Left lung (tissue), 10 donors: ENCODE results near the gene S100PBP. TPM values are rescaled to one million over a fixed set of nuclear protein-coding genes. Genes with fewer than 3 reads are reported as not detected.

ENCODE experiments used
- ATAC-seq: fragments of 200-7000 bp; cut with Tn5 transposase; one replicate; pipeline ENCODE4 v1.9.1; 2020; ENCODE audit warnings: moderate library complexity
- DNase-seq, 4 donors: peaks; one replicate each; pipeline ENCODE4 v3.0.0-alpha.2; 2013 to 2020
- H3K27ac ChIP-seq, 2 donors: fragments of 200-600 bp; sonication (generic) in 1 of 2; one replicate each; pipeline versions ENCODE4 v1.5.0 to v1.8.0; 2020 to 2021
- H3K27me3 ChIP-seq, 2 donors: fragments of 200-600 bp; sonication (generic) in 1 of 2; one replicate each; pipeline versions ENCODE4 v1.5.0 to v1.8.0; 2020 to 2021
- H3K36me3 ChIP-seq, 2 donors: fragments of 200-600 bp; sonication (generic) in 1 of 2; one replicate each; pipeline versions ENCODE4 v1.5.0 to v1.8.0; 2020 to 2021
- H3K4me1 ChIP-seq, 2 donors: fragments of 200-600 bp; one replicate each; pipeline ENCODE4 v1.8.0; 2021
- H3K4me3 ChIP-seq, 2 donors: fragments of 200-600 bp; sonication (generic) in 1 of 2; one replicate each; pipeline versions ENCODE4 v1.5.0 to v1.8.0; 2020 to 2021; ENCODE audit warnings: mild to moderate bottlenecking in 1 of 2
- H3K9me3 ChIP-seq, 2 donors: fragments of 200-600 bp; sonication (generic) in 1 of 2; one replicate each; pipeline versions ENCODE4 v1.5.0 to v1.8.0; 2020 to 2021
- CTCF ChIP-seq, 2 donors: fragments of 200-600 bp; sonication (generic) in 1 of 2; IDR thresholded peaks; one replicate each; pipeline versions ENCODE4 v1.5.0 to v1.8.0; 2021; ENCODE audit warnings: antibody characterized with exemption in 2 of 2
- intact Hi-C, 2 donors: fragments of 100-400 bp; cut with DNase I; formaldehyde crosslinking; loops; one replicate each; pipeline versions ENCODE4 v1.11.2 to v1.14.2; 2022
- polyA plus RNA-seq, 6 donors: library from polyadenylated mRNA; unstranded; fragments of 120-200 nt; gene quantifications; one replicate each; pipeline ENCODE4 v1.2.1, GENCODE V29; 2013; ENCODE audit not compliant: insufficient read length in 6 of 6
- total RNA-seq, 2 donors: library from RNA; stranded (reverse); fragmentation: NEBNext Ultra II Directional; extraction: Animal tissue kit (Norgen Biotek cat#: 25700); gene quantifications; one replicate each; pipeline ENCODE4 v1.2.1, GENCODE V29; 2021
- donor health status: DM: no; HTN: yes; CAD: no.
- donor health status: DM: no; HTN: no; CAD: no.

The S100PBP gene
- total and polyA plus RNA-seq, 8 donors: 32.3 to 56.5 (median 51.1) TPM

- H3K4me3 ChIP-seq: no peak overlapping the region
- no peak overlapping the region for H3K27ac ChIP-seq
- no peaks in the 10 kb centered on the region for H3K4me1 ChIP-seq
- DNase-seq (no peak), ATAC-seq (no peak)
- H3K27me3 ChIP-seq: no peaks in the 10 kb centered on the region
- no peaks in the 10 kb centered on the region for H3K9me3 ChIP-seq
- TF ChIP-seq CTCF (IDR thresholded peaks at IDR 0.05): no peak
- peaks cover 0 to 50% of the 10 kb centered on the region in 2 donors for H3K36me3 ChIP-seq
- intact Hi-C loops: no loop called here
Measured at GRCh38 chr1:32860566-32860965, 43.1 kb downstream of the S100PBP start.

- intact Hi-C loops: no loop called here
- peak; percentile 62 for ATAC-seq
- H3K27ac ChIP-seq: no peak overlapping the region
- no peaks in the 10 kb centered on the region for H3K27me3 ChIP-seq
- H3K9me3 ChIP-seq: no peaks in the 10 kb centered on the region
- no peak overlapping the region for H3K4me3 ChIP-seq
- H3K36me3 ChIP-seq: peaks cover 0 to 35% of the 10 kb centered on the region in 2 donors
- no peak for TF ChIP-seq CTCF (IDR thresholded peaks at IDR 0.05)
- H3K4me1 ChIP-seq: no peaks in the 10 kb centered on the region
- DNase-seq: no peak
Measured at GRCh38 chr1:32861904-32862695, 44.6 kb downstream of the S100PBP start.

- no peak overlapping the region for H3K4me3 ChIP-seq
- no peaks in the 10 kb centered on the region for H3K9me3 ChIP-seq
- H3K27ac ChIP-seq: no peak overlapping the region
- TF ChIP-seq CTCF (IDR thresholded peaks at IDR 0.05): no peak
- no peaks in the 10 kb centered on the region for H3K4me1 ChIP-seq
- peaks cover 0 to 23% of the 10 kb centered on the region in 2 donors for H3K36me3 ChIP-seq
- ATAC-seq: no peak
- intact Hi-C loops: no loop called here
- H3K27me3 ChIP-seq: no peaks in the 10 kb centered on the region
- no peak for DNase-seq
Measured at GRCh38 chr1:32863218-32863880, 45.9 kb downstream of the S100PBP start.

GRCh38 chr1:32863881-32864245 is 46.4 kb downstream of the S100PBP start:
- Histone ChIP-seq H3K27ac (no peak overlapping the region), H3K36me3 (peaks cover 0 to 18% of the 10 kb centered on the region in 2 donors), H3K4me3 (no peak overlapping the region), H3K4me1 (no peaks in the 10 kb centered on the region), H3K27me3 (no peaks in the 10 kb centered on the region), H3K9me3 (no peaks in the 10 kb centered on the region)
- no peak for ATAC-seq
- DNase-seq: no peak
- intact Hi-C loops: no loop called here
- no peak for TF ChIP-seq CTCF (IDR thresholded peaks at IDR 0.05)

GRCh38 chr1:32864375-32865019 is 47.0 kb downstream of the S100PBP start:
- H3K4me3 ChIP-seq: no peak overlapping the region
- DNase-seq (no peak), ATAC-seq (no peak)
- H3K9me3 ChIP-seq: no peaks in the 10 kb centered on the region
- no peak for TF ChIP-seq CTCF (IDR thresholded peaks at IDR 0.05)
- H3K27ac ChIP-seq: no peak overlapping the region
- peaks cover 0 to 3% of the 10 kb centered on the region in 2 donors for H3K27me3 ChIP-seq
- intact Hi-C loops: no loop called here
- H3K4me1 ChIP-seq: no peaks in the 10 kb centered on the region
- peaks cover 0 to 18% of the 10 kb centered on the region in 2 donors for H3K36me3 ChIP-seq
